SK-N-DZ (cell line): ENCODE data around the gene GPATCH2.
"Not testable (repeated sequence)": the region's sequence is repeated elsewhere in the genome, so short reads cannot be mapped to it uniquely, and the experiment has no call there.

Experiments
- DNase-seq: peaks from one replicate; pipeline ENCODE4 v3.0.0-alpha.2; 2015; ENCODE audit warnings: low spot score

Gene GPATCH2

GRCh38 chr1:217526636-217527035 lies 104.3 kb downstream of the GPATCH2 start:
- no peak for DNase-seq

- no peak for DNase-seq
Observed at GRCh38 chr1:217525773-217526490, 105.0 kb downstream of the GPATCH2 start.

DNA sequence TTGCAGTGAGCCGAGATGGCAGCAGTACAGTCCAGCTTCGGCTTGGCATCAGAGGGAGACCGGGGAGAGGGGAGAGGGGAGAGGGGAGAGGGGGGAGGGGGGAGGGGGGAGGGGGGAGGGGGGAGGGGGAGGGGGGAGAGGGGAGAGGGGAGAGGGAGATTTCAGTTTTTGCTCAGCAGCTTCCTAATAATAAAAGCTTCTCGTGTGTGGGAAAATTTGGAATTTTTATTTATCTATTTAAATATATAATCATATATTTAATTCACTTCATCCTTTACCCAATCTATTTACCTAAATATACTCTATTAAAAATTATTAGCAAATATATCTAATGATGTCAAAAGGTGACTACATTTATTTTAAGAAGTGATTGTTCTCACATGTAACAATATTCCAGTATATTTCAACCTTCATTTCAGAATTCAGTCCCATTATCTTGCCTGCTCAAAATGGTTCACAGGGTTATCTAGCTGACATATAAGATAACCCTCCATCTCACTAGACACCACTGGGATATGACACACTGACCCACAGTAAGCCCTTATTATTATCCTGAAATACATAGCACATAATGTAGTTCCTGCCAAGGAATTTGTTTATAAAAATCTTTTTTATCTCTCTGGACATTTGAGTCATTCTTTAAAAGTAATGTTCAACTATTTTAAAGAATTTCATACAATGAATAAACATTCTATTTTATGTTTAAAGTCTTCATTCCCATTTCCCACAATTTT lies 105.9 kb downstream of the GPATCH2 start:
- DNase-seq, result no peak

- not testable (repeated sequence) for DNase-seq
Observed at GRCh38 chr1:217523921-217524320, 107.0 kb downstream of the GPATCH2 start.

DNA sequence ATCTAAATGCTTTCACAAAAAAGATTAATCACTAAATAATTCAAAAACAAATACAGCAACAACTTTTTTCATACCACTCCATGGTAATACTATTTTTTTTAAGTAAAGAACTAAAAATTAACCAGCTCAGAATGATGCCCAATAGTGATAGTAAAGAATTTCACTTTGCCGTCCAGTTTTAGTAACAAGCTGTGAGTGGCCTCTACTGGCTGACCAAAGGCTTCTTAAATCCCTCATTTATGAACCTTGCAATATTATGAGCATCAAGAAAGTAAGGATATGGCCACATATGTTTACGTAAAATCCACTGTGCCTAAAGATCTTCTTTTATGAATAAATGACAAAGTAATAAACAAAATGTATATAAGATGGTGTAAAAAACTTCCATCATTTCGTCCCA lies 108.6 kb downstream of the GPATCH2 start:
- no peak for DNase-seq

- no peak for DNase-seq
Observed at GRCh38 chr1:217521317-217521716, 109.6 kb downstream of the GPATCH2 start.

DNA sequence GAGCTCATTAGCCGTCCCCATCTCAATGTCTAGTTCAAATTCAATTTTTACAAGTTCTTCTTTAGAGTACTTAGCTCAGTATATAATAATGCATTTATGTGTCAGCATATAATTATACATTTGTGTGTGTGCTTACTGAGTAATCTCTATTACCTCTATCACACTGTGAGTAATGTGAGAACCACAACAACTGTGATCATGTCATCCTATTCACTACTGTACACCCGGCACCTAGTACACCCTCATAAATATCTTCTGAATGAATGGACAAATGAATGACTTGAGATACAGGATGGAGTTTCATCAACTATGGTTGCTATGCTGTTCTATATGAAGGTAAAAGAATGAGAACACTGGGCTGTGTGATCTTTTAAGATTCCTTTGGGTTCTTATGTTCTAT lies 124.0 kb downstream of the GPATCH2 start:
- no peak for DNase-seq

GRCh38 chr1:217498209-217498608 lies 132.7 kb downstream of the GPATCH2 start:
- DNase-seq, result no peak

DNA sequence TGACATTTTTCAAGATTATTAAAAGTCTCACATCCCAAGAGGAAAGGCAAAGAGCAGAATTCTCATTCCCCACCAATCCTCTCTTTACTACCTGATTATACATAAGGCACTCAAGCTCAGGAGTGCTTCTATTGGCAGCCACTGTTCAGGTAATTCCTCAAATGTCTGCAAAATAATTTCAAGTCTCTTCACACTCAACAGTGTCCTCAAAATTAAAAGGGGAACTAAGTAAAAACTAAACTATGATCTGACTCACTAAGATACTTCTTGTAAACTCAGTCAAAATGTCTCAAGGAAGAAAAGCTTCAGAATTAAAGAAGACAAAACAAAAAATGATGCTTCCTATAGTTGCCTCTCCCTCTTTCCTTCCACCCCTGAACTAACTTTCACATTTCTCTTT lies 135.6 kb downstream of the GPATCH2 start:
- no peak for DNase-seq

DNA sequence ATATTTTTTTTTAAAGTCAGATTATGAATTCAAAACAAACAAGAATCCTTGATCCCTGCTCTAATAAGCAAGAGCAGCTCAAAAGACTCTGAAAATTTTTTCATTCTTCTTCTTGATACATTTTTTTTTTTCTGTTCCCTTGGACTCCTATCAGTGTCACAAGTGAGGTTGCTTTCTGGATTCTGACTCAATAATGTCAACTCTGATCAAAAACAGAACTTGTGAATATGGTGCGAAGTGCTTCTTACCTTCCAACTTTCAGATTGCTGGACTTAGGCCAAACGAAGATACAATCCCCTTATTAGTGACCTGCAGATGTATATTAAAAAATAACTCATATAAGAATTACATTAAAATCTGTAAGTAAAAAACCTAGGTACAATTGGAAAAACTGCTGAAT lies 136.1 kb downstream of the GPATCH2 start:
- no peak for DNase-seq

GRCh38 chr1:217493290-217493689 lies 137.6 kb downstream of the GPATCH2 start:
- DNase-seq, result no peak

- no peak for DNase-seq
Observed at GRCh38 chr1:217484871-217485270, 146.0 kb downstream of the GPATCH2 start.

- no peak for DNase-seq
Observed at GRCh38 chr1:217482356-217483102, 148.4 kb downstream of the GPATCH2 start.

DNA sequence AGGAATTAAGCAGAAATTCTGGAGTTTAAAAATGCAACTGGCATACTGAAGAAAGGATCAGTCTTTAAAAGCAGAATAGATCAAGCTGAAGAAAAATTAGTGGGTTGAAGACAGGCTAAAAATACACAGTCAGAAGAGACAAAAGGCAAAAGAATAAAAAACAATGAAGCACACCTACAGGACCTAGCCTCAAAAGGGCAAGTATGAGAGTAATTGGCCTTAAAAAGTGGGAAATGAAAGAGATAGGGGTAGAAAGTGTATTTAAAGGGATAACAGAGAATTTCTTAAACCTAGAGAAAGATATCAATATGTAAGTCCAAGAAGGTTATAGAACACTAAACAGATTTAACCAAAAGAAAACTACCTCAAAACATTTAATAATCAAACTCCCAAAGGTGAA lies 152.4 kb downstream of the GPATCH2 start:
- no peak for DNase-seq

DNA sequence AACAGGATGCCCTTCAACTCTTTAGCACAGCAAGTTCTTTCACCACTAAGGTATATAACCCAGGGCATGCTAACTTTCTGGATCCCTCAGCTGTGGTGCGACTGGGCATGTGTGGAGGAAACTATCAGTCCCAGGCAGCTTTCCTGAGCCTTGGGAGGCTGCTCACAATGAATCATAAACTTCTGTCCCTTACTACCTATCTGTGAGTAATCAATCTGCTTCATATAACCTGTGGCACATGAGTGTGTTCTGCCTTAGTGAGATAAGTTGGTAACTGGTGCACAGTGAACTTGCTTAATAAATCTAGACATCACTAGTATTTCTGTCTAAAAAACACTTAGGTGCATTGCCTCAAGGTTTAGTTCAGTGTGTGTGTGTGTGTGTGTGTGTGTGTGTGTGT lies 158.0 kb downstream of the GPATCH2 start:
- DNase-seq, result no peak

GRCh38 chr1:217471403-217471802 lies 159.5 kb downstream of the GPATCH2 start:
- DNase-seq, result peak; percentile 3

DNA sequence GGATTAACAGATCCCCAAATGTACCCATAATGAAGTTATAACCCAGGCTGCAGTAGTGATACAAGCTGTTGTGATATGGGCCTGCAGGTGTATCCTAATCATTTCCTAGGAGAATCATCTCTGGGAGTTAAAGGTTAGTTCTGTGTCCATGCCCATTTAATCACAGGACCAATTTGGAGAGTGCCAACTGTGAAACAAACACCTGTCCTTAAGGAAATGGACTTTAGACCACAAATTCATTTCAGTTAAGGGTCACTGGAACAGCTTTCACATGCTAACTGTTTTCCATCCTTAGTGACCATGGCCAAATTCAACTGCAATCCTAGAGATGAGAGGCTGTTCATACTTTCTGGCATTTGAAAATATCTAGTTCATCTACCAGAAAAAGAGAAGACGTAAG lies 160.9 kb downstream of the GPATCH2 start:
- DNase-seq, result no peak

DNA sequence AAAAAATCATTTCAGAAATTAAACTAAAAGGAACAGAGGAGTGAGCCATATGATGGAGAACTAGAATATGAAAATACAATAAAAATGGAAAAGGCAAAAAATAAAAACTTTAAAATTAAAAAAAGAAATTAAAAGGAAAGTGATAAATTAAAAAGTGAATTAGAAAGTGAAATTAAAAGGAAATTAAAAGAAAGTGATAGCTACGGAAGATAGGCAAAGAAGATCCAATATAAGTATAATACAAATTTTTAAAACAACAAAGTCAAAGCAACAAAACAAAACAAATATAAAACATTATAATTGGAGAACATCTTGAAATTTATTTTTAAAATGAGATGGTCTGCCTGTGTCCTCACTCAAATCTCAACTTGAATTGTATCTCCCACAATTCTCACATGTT lies 165.8 kb downstream of the GPATCH2 start:
- no peak for DNase-seq

- DNase-seq, result no peak
Observed at GRCh38 chr1:217462666-217463065, 168.2 kb downstream of the GPATCH2 start.

DNA sequence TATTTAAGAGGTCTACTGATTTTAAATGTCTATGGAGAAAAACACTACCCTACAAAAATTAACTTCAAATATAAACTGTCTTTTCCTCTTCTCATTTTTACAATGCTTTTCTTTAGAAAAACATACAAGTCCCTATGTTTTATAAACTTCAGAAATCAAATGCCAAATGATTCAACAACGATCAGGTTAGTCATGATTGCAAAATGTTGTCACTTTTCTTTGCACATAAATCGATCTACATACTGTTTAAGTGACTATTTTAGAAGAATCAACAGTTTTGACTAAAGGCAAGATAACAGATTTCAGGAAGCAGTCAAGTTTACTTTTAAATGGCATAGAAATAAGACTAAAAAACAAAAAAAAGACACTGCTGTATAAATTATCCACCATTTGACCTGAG lies 168.7 kb downstream of the GPATCH2 start:
- no peak for DNase-seq

DNA sequence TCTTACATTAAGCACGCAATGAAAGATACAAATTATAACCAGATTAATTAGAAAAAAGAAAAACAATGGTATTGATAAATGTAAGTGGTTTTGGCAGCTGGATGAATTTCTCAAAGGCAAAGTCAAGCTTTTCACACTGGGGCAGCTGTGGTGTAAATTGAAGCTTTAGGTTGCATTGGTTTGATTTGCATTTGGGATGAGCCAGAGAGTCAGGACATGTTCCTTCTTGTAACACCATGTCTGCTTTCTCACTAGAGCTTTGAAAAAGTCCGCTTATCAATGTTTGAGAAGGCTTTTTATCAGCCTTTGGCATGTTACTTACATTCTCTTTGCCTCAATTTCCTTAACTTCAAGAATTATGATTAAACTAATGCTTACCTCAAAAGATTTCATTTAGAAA lies 173.9 kb downstream of the GPATCH2 start:
- no peak for DNase-seq

GRCh38 chr1:217456261-217456660 lies 174.6 kb downstream of the GPATCH2 start:
- DNase-seq, result no peak

DNA sequence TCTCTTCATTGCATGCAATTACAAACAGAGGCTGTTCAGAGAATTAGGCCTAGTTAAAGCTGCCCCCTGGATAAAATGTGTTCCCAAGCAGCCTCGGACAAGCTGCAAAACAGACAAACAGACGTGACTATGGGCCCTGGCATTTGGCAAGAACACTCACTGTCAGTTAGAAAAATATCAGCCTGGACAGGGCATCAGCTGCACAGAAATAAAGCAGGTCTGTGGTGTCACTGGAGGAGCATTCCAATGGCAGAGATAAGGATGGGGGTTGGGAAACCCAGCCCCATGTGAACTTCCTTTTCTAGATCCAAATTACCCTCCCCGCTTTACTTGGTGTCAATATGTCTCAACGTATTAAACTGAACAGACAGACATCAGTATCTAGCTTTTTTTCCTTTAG lies 177.1 kb downstream of the GPATCH2 start:
- peak; percentile 44 for DNase-seq
